ENCODE results near the gene SLC25A14. TPM values are rescaled to one million over a fixed set of nuclear protein-coding genes. Genes with fewer than 3 reads are reported as not detected.

SLC25A14 gene
- total and polyA plus RNA-seq, 2 donors (not counting 3 experiments of a cell fraction or from before 2014, with no cell fraction given) = 10.6 to 11.5 TPM

GRCh38 chrX:130301977-130302376, 37.7 kb upstream of the SLC25A14 start:
- BruUV-seq (replicated peaks) = no TSS peak
- H3K4me1 ChIP-seq (ENCODE audit: control insufficient read depth, extremely low read depth, insufficient read depth, low read length) = no peaks in the 10 kb centered on the region
- H3K27ac ChIP-seq (ENCODE audit: insufficient read depth, low read depth, low read length) = no peak overlapping the region
- no peaks in the 10 kb centered on the region for H3K79me2 ChIP-seq (ENCODE audit: control insufficient read depth, insufficient read depth, low read length)
- dilution Hi-C loops (cut with MboI; ENCODE audit: extremely low pct_ligation_motif_present, low sequenced_read_pairs) = no loop called here
- no peaks in the 10 kb centered on the region for H3K27me3 ChIP-seq (ENCODE audit: control insufficient read depth in 2 of 2, insufficient read depth in 2 of 2, low read length in 2 of 2)
- H3K4me2 ChIP-seq (ENCODE audit: insufficient read depth, low read length) = no peak overlapping the region
- H3K9me1 ChIP-seq (replicated peaks; ENCODE audit: control insufficient read depth, extremely low read depth, insufficient read depth, low read length) = no peaks in the 10 kb centered on the region
- intact Hi-C loops (cut with micrococcal nuclease) = no loop called here
- no peak for DNase-seq (ENCODE audit: low read depth, low spot score)
- H3K9ac ChIP-seq (replicated peaks; ENCODE audit: extremely low read depth, insufficient read depth, low read length) = no peak overlapping the region
- POLR2A ChIA-PET = no interaction called here
- no peaks in the 10 kb centered on the region for H3K36me3 ChIP-seq (ENCODE audit: control insufficient read depth in 2 of 2, extremely low read depth in 1 of 2, insufficient read depth in 2 of 2, low read length in 2 of 2)
- no peaks in the 10 kb centered on the region for H3K9me3 ChIP-seq (replicated peaks; ENCODE audit: control insufficient read depth, insufficient read depth, low read length)
- H2AFZ ChIP-seq (ENCODE audit: low read depth, low read length) = no peak overlapping the region
- CTCF ChIA-PET = no interaction called here
- no peak overlapping the region for H3K4me3 ChIP-seq (replicated peaks in 1 of 3; ENCODE audit: insufficient read depth in 1 of 3, low read depth in 1 of 3, low read length in 3 of 3)
- no peak for FAIRE-seq
- no peaks in the 10 kb centered on the region for H4K20me1 ChIP-seq (replicated peaks; ENCODE audit: control insufficient read depth, extremely low read depth, insufficient read depth, low read length)
- TF ChIP-seq JUN (IDR thresholded peaks at IDR 0.05; ENCODE audit: borderline replicate concordance, insufficient read depth, insufficient read length, low read depth) = no peak
- no peak for TF ChIP-seq MYC (IDR thresholded peaks at IDR 0.05; ENCODE audit: low read depth, low read length)
- no peak for TF ChIP-seq EZH2 (IDR thresholded peaks at IDR 0.05; ENCODE audit: borderline replicate concordance, low read depth, low read length, severe bottlenecking)
- no peak for TF ChIP-seq MAX (IDR thresholded peaks at IDR 0.05; ENCODE audit: insufficient read depth, insufficient read length)
- no peak for TF ChIP-seq POLR2A (IDR thresholded peaks at IDR 0.05; ENCODE audit: low read depth, low read length)
- no peak for TF ChIP-seq FOS (IDR thresholded peaks at IDR 0.05; ENCODE audit: borderline replicate concordance, insufficient read depth, low read length)
- no peak for TF ChIP-seq CTCF (IDR thresholded peaks at IDR 0.05; ENCODE audit: extremely low read depth in 1 of 2, insufficient read depth in 1 of 2, low read depth in 1 of 2, low read length in 2 of 2)
- TF ChIP-seq POLR2AphosphoS5 (IDR thresholded peaks at IDR 0.05; ENCODE audit: insufficient read depth, low read depth, low read length) = no peak
- TF ChIP-seq GATA2 (IDR thresholded peaks at IDR 0.05; ENCODE audit: insufficient read depth, insufficient read length, low read depth, low read length) = no peak

Data from endothelial cell of umbilical vein (primary cell).